GM19438 (cell line): ENCODE data around the gene IQCK.
"Not testable (repeated sequence)": the region's sequence is repeated elsewhere in the genome, so short reads cannot be mapped to it uniquely, and the experiment has no call there.

ENCODE experiments used
- ATAC-seq: cut with Tn5 transposase; IDR thresholded peaks from one replicate; pipeline ENCODE4 v1.9.1; 2021; ENCODE audit warnings: low read depth; ENCODE audit not compliant: unreplicated experiment

Gene IQCK

GRCh38 chr16:19785081-19785480, 67.0 kb downstream of the IQCK start:
- ATAC-seq, result no peak

- no peak for ATAC-seq
These were observed 67.5 kb downstream of the IQCK start for GRCh38 chr16:19785512-19786130.

- not testable (repeated sequence) for ATAC-seq
These were observed 83.3 kb downstream of the IQCK start for GRCh38 chr16:19801369-19801768.

GRCh38 chr16:19801824-19802223, 83.8 kb downstream of the IQCK start:
- not testable (repeated sequence) for ATAC-seq

- ATAC-seq, result no peak
These were observed 84.5 kb downstream of the IQCK start for GRCh38 chr16:19802612-19803011.

- no peak for ATAC-seq
These were observed 86.7 kb downstream of the IQCK start for GRCh38 chr16:19804538-19805323.

GRCh38 chr16:19805459-19806162, 87.5 kb downstream of the IQCK start:
- no peak for ATAC-seq

GRCh38 chr16:19808061-19808641, 90.1 kb downstream of the IQCK start:
- no peak for ATAC-seq

- no peak for ATAC-seq
These were observed 91.1 kb downstream of the IQCK start for GRCh38 chr16:19809121-19809635.

GRCh38 chr16:19809693-19810092, 91.6 kb downstream of the IQCK start:
- ATAC-seq, result no peak

GRCh38 chr16:19810817-19811731, 93.0 kb downstream of the IQCK start:
- ATAC-seq, result no peak

- ATAC-seq, result no peak
These were observed 94.9 kb downstream of the IQCK start for GRCh38 chr16:19812986-19813385.

GRCh38 chr16:19815418-19815817, 97.3 kb downstream of the IQCK start:
- no peak for ATAC-seq

- ATAC-seq, result no peak
These were observed 99.1 kb downstream of the IQCK start for GRCh38 chr16:19817122-19817521.

- no peak for ATAC-seq
These were observed 99.8 kb downstream of the IQCK start for GRCh38 chr16:19817875-19818274.

- no peak for ATAC-seq
These were observed 104.5 kb downstream of the IQCK start for GRCh38 chr16:19822533-19822932.

- ATAC-seq, result no peak
These were observed 105.3 kb downstream of the IQCK start for GRCh38 chr16:19823322-19823721.

GRCh38 chr16:19824216-19824615, 106.1 kb downstream of the IQCK start:
- no peak for ATAC-seq

GRCh38 chr16:19829844-19830692, 112.0 kb downstream of the IQCK start:
- ATAC-seq, result no peak
